ENCODE data around the gene CXCL12. TPM values are rescaled to one million over a fixed set of nuclear protein-coding genes. Genes with fewer than 3 reads are reported as not detected.

CXCL12 gene
- total RNA-seq, 1 donor from 2014 or later: 83.5 TPM

- Histone ChIP-seq H3K36me3 (ENCODE audit: control insufficient read depth in 3 of 3, insufficient read depth in 3 of 3, low read length in 3 of 3) (no peaks in the 10 kb centered on the region), H3K4me3 (ENCODE audit: low read length in 3 of 3) (no peak overlapping the region), H3K27ac (ENCODE audit: low read depth, low read length) (no peak overlapping the region), H3K27me3 (ENCODE audit: control insufficient read depth in 3 of 3, insufficient read depth in 3 of 3, low read length in 3 of 3) (peaks cover 0 to 20% (median 12%) of the 10 kb centered on the region in 3 donors), H3K9me3 (ENCODE audit: control insufficient read depth in 3 of 3, low read length in 3 of 3) (no peaks in the 10 kb centered on the region), H3K9ac (ENCODE audit: low read depth in 1 of 3, low read length in 3 of 3) (no peak overlapping the region), H3K4me1 (ENCODE audit: control insufficient read depth in 3 of 3, insufficient read depth in 3 of 3, low read length in 3 of 3) (peaks cover 0 to 4% (median 0%) of the 10 kb centered on the region in 3 donors)
These were observed 10.5 kb upstream of the CXCL12 start for GRCh38 chr10:44395396-44395795.

GRCh38 chr10:44394696-44395381, 9.9 kb upstream of the CXCL12 start:
- no peak overlapping the region for H3K9ac ChIP-seq (ENCODE audit: low read depth in 1 of 3, low read length in 3 of 3)
- H3K27ac ChIP-seq (ENCODE audit: low read depth, low read length): no peak overlapping the region
- no peak overlapping the region for H3K4me3 ChIP-seq (ENCODE audit: low read length in 3 of 3)
- peaks cover 0 to 4% (median 0%) of the 10 kb centered on the region in 3 donors for H3K4me1 ChIP-seq (ENCODE audit: control insufficient read depth in 3 of 3, insufficient read depth in 3 of 3, low read length in 3 of 3)
- no peaks in the 10 kb centered on the region for H3K36me3 ChIP-seq (ENCODE audit: control insufficient read depth in 3 of 3, insufficient read depth in 3 of 3, low read length in 3 of 3)
- peaks cover 0 to 20% (median 12%) of the 10 kb centered on the region in 3 donors for H3K27me3 ChIP-seq (ENCODE audit: control insufficient read depth in 3 of 3, insufficient read depth in 3 of 3, low read length in 3 of 3)
- H3K9me3 ChIP-seq (ENCODE audit: control insufficient read depth in 3 of 3, low read length in 3 of 3): no peaks in the 10 kb centered on the region

GRCh38 chr10:44393834-44394547, 9.1 kb upstream of the CXCL12 start:
- Histone ChIP-seq H3K36me3 (ENCODE audit: control insufficient read depth in 3 of 3, insufficient read depth in 3 of 3, low read length in 3 of 3) (no peaks in the 10 kb centered on the region), H3K27ac (ENCODE audit: low read depth, low read length) (no peak overlapping the region), H3K9me3 (ENCODE audit: control insufficient read depth in 3 of 3, low read length in 3 of 3) (no peaks in the 10 kb centered on the region), H3K27me3 (ENCODE audit: control insufficient read depth in 3 of 3, insufficient read depth in 3 of 3, low read length in 3 of 3) (peaks cover 0 to 20% (median 8%) of the 10 kb centered on the region in 3 donors), H3K9ac (ENCODE audit: low read depth in 1 of 3, low read length in 3 of 3) (no peak overlapping the region), H3K4me3 (ENCODE audit: low read length in 3 of 3) (no peak overlapping the region), H3K4me1 (ENCODE audit: control insufficient read depth in 3 of 3, insufficient read depth in 3 of 3, low read length in 3 of 3) (peaks cover 3 to 9% (median 4%) of the 10 kb centered on the region in 3 donors)

- Histone ChIP-seq H3K9ac (ENCODE audit: low read depth in 1 of 3, low read length in 3 of 3) (no peak overlapping the region), H3K27me3 (ENCODE audit: control insufficient read depth in 3 of 3, insufficient read depth in 3 of 3, low read length in 3 of 3) (peaks cover 0 to 16% (median 8%) of the 10 kb centered on the region in 3 donors), H3K36me3 (ENCODE audit: control insufficient read depth in 3 of 3, insufficient read depth in 3 of 3, low read length in 3 of 3) (no peaks in the 10 kb centered on the region), H3K4me1 (ENCODE audit: control insufficient read depth in 3 of 3, insufficient read depth in 3 of 3, low read length in 3 of 3) (peaks cover 6 to 10% (median 7%) of the 10 kb centered on the region in 3 donors), H3K4me3 (ENCODE audit: low read length in 3 of 3) (no peak overlapping the region), H3K9me3 (ENCODE audit: control insufficient read depth in 3 of 3, low read length in 3 of 3) (no peaks in the 10 kb centered on the region), H3K27ac (ENCODE audit: low read depth, low read length) (no peak overlapping the region)
These were observed 8.2 kb upstream of the CXCL12 start for GRCh38 chr10:44393051-44393630.

- Histone ChIP-seq H3K9me3 (ENCODE audit: control insufficient read depth in 3 of 3, low read length in 3 of 3) (no peaks in the 10 kb centered on the region), H3K36me3 (ENCODE audit: control insufficient read depth in 3 of 3, insufficient read depth in 3 of 3, low read length in 3 of 3) (no peaks in the 10 kb centered on the region), H3K4me1 (ENCODE audit: control insufficient read depth in 3 of 3, insufficient read depth in 3 of 3, low read length in 3 of 3) (peaks cover 6 to 10% (median 7%) of the 10 kb centered on the region in 3 donors), H3K4me3 (ENCODE audit: low read length in 3 of 3) (no peak overlapping the region), H3K27ac (ENCODE audit: low read depth, low read length) (no peak overlapping the region), H3K27me3 (ENCODE audit: control insufficient read depth in 3 of 3, insufficient read depth in 3 of 3, low read length in 3 of 3) (peaks cover 0 to 15% (median 8%) of the 10 kb centered on the region in 3 donors), H3K9ac (ENCODE audit: low read depth in 1 of 3, low read length in 3 of 3) (no peak overlapping the region)
These were observed 7.5 kb upstream of the CXCL12 start for GRCh38 chr10:44392420-44392819.

- H3K9me3 ChIP-seq (ENCODE audit: control insufficient read depth in 3 of 3, low read length in 3 of 3): no peaks in the 10 kb centered on the region
- no peak overlapping the region for H3K9ac ChIP-seq (ENCODE audit: low read depth in 1 of 3, low read length in 3 of 3)
- H3K36me3 ChIP-seq (ENCODE audit: control insufficient read depth in 3 of 3, insufficient read depth in 3 of 3, low read length in 3 of 3): no peaks in the 10 kb centered on the region
- H3K4me1 ChIP-seq (ENCODE audit: control insufficient read depth in 3 of 3, insufficient read depth in 3 of 3, low read length in 3 of 3): peaks cover 6 to 10% (median 8%) of the 10 kb centered on the region in 3 donors
- H3K4me3 ChIP-seq (ENCODE audit: low read length in 3 of 3): no peak overlapping the region
- peaks cover 0 to 15% (median 8%) of the 10 kb centered on the region in 3 donors for H3K27me3 ChIP-seq (ENCODE audit: control insufficient read depth in 3 of 3, insufficient read depth in 3 of 3, low read length in 3 of 3)
- H3K27ac ChIP-seq (ENCODE audit: low read depth, low read length): no peak overlapping the region
These were observed 7.1 kb upstream of the CXCL12 start for GRCh38 chr10:44391981-44392380.

GRCh38 chr10:44390585-44391072, 5.7 kb upstream of the CXCL12 start:
- Histone ChIP-seq H3K9ac (ENCODE audit: low read depth in 1 of 3, low read length in 3 of 3) (no peak overlapping the region), H3K4me1 (ENCODE audit: control insufficient read depth in 3 of 3, insufficient read depth in 3 of 3, low read length in 3 of 3) (peaks cover 8 to 15% (median 12%) of the 10 kb centered on the region in 3 donors), H3K36me3 (ENCODE audit: control insufficient read depth in 3 of 3, insufficient read depth in 3 of 3, low read length in 3 of 3) (no peaks in the 10 kb centered on the region), H3K27ac (ENCODE audit: low read depth, low read length) (no peak overlapping the region), H3K4me3 (ENCODE audit: low read length in 3 of 3) (no peak overlapping the region), H3K9me3 (ENCODE audit: control insufficient read depth in 3 of 3, low read length in 3 of 3) (no peaks in the 10 kb centered on the region), H3K27me3 (ENCODE audit: control insufficient read depth in 3 of 3, insufficient read depth in 3 of 3, low read length in 3 of 3) (peaks cover 0 to 8% (median 6%) of the 10 kb centered on the region in 3 donors)

GRCh38 chr10:44389556-44389955, 4.7 kb upstream of the CXCL12 start:
- H3K9me3 ChIP-seq (ENCODE audit: control insufficient read depth in 3 of 3, low read length in 3 of 3): no peaks in the 10 kb centered on the region
- H3K27me3 ChIP-seq (ENCODE audit: control insufficient read depth in 3 of 3, insufficient read depth in 3 of 3, low read length in 3 of 3): peaks cover 0 to 4% (median 2%) of the 10 kb centered on the region in 3 donors
- no peak overlapping the region for H3K4me3 ChIP-seq (ENCODE audit: low read length in 3 of 3)
- no peak overlapping the region for H3K27ac ChIP-seq (ENCODE audit: low read depth, low read length)
- no peaks in the 10 kb centered on the region for H3K36me3 ChIP-seq (ENCODE audit: control insufficient read depth in 3 of 3, insufficient read depth in 3 of 3, low read length in 3 of 3)
- H3K4me1 ChIP-seq (ENCODE audit: control insufficient read depth in 3 of 3, insufficient read depth in 3 of 3, low read length in 3 of 3): peaks cover 10 to 16% (median 12%) of the 10 kb centered on the region in 3 donors
- H3K9ac ChIP-seq (ENCODE audit: low read depth in 1 of 3, low read length in 3 of 3): no peak overlapping the region

GRCh38 chr10:44389150-44389549, 4.3 kb upstream of the CXCL12 start:
- Histone ChIP-seq H3K27ac (ENCODE audit: low read depth, low read length) (no peak overlapping the region), H3K4me3 (ENCODE audit: low read length in 3 of 3) (no peak overlapping the region), H3K27me3 (ENCODE audit: control insufficient read depth in 3 of 3, insufficient read depth in 3 of 3, low read length in 3 of 3) (peaks cover 0 to 4% (median 2%) of the 10 kb centered on the region in 3 donors)

More at GRCh38 chr10:44389150-44389549, 4.3 kb upstream of the CXCL12 start:
- Histone ChIP-seq H3K9ac (ENCODE audit: low read depth in 1 of 3, low read length in 3 of 3) (no peak overlapping the region), H3K36me3 (ENCODE audit: control insufficient read depth in 3 of 3, insufficient read depth in 3 of 3, low read length in 3 of 3) (no peaks in the 10 kb centered on the region), H3K4me1 (ENCODE audit: control insufficient read depth in 3 of 3, insufficient read depth in 3 of 3, low read length in 3 of 3) (peaks cover 12 to 20% (median 13%) of the 10 kb centered on the region in 3 donors), H3K9me3 (ENCODE audit: control insufficient read depth in 3 of 3, low read length in 3 of 3) (no peaks in the 10 kb centered on the region)

All from skeletal muscle tissue (tissue), 4 donors.